GM12878 (cell line): ENCODE data around the gene SPINT1. TPM values are rescaled to one million over a fixed set of nuclear protein-coding genes. Genes with fewer than 3 reads are reported as not detected.

Source experiments
- ATAC-seq: fragments of 200-7000 bp; cut with Tn5 transposase; 3 replicates; pipeline ENCODE4 v1.9.1; 2020; ENCODE audit warnings: mild to moderate bottlenecking, moderate library complexity
- BruUV-seq: library from RNA; stranded (reverse); fragments of 400-500 nt; replicated peaks from 2 replicates; lab custom pipeline; 2021; lab: Mats Ljungman, UMichigan
- CTCF ChIA-PET: fragments of 300-600 bp; sonication (Branson Sonifier 250); formaldehyde crosslinking; extraction: SDS; loops from one replicate; lab custom pipeline; 2021; ENCODE audit warnings: inconsistent platforms; lab: Yijun Ruan, JAX
- POLR2A ChIA-PET: fragments of 350-600 bp; formaldehyde crosslinking; extraction: SDS; loops from one replicate; lab custom pipeline; 2021; ENCODE audit warnings: inconsistent platforms; lab: Charles Lee
- RAD21 ChIA-PET: fragments of 300-600 bp; sonication (Branson Sonifier 250); formaldehyde crosslinking; loops from one replicate; lab custom pipeline; 2023; ENCODE audit warnings: antibody characterized with exemption; ENCODE audit not compliant: unreplicated experiment; lab: Charles Lee
- SMC1A ChIA-PET: fragments of 300-600 bp; sonication (Branson Sonifier 250); formaldehyde crosslinking; loops from one replicate; lab custom pipeline; 2023; ENCODE audit not compliant: unreplicated experiment, uncharacterized antibody; lab: Charles Lee
- DNase-seq: peaks from one replicate; pipeline ENCODE4 v3.0.0-alpha.2; 2011; ENCODE audit warnings: low read depth, low spot score
- FAIRE-seq: peaks from 3 replicates; lab custom pipeline; 2011; peaks lifted over from hg19 to GRCh38; lab: Jason Lieb, UNC
- H2AFZ ChIP-seq: 2 replicates; pipeline ENCODE4 v1.6.0; 2011; ENCODE audit warnings: low read depth, low read length, control low read depth; ENCODE audit not compliant: control insufficient read depth
- H3K27ac ChIP-seq: 2 replicates; pipeline ENCODE4 v1.5.1; 2011; ENCODE audit warnings: control low read depth; ENCODE audit not compliant: control insufficient read depth, insufficient read depth
- H3K27me3 ChIP-seq, 2 experiments: replicated peaks in 1 of 2; 2 replicates each; pipeline versions ENCODE4 v1.6.0 to v1.6.1; 2011; ENCODE audit warnings: low read length in 1 of 2; ENCODE audit not compliant: control insufficient read depth in 2 of 2, insufficient read depth in 2 of 2
- H3K36me3 ChIP-seq, 2 experiments: 2 replicates each; pipeline ENCODE4 v1.5.1; 2011; ENCODE audit warnings: low read length in 1 of 2; ENCODE audit not compliant: control insufficient read depth in 2 of 2, insufficient read depth in 2 of 2
- H3K4me1 ChIP-seq: 2 replicates; pipeline ENCODE4 v1.6.1; 2011; ENCODE audit warnings: mild to moderate bottlenecking, low read length, moderate library complexity, mixed read lengths; ENCODE audit not compliant: control insufficient read depth, insufficient read depth
- H3K4me2 ChIP-seq: 2 replicates; pipeline ENCODE4 v1.6.0; 2011; ENCODE audit warnings: control low read depth; ENCODE audit not compliant: control insufficient read depth, insufficient read depth
- H3K4me3 ChIP-seq: fragments of 200-600 bp; sonication (generic); 2 replicates; pipeline ENCODE4 v1.5.1; 2016
- H3K79me2 ChIP-seq: 2 replicates; pipeline ENCODE4 v1.6.0; 2011; ENCODE audit warnings: low read length; ENCODE audit not compliant: control insufficient read depth, insufficient read depth
- H3K9ac ChIP-seq: 2 replicates; pipeline ENCODE4 v1.8.0; 2011; ENCODE audit warnings: low read length, control low read depth, mixed read lengths; ENCODE audit not compliant: control insufficient read depth, insufficient read depth
- H3K9me3 ChIP-seq: replicated peaks from 3 replicates; pipeline ENCODE4 v1.5.1; 2011; ENCODE audit warnings: mild to moderate bottlenecking, low read length; ENCODE audit not compliant: control insufficient read depth, insufficient read depth
- H4K20me1 ChIP-seq: 2 replicates; pipeline ENCODE4 v1.6.0; 2011; ENCODE audit not compliant: control insufficient read depth, insufficient read depth
- ATF2 ChIP-seq: IDR thresholded peaks from 2 replicates; pipeline ENCODE4 v1.6.1; 2012; ENCODE audit warnings: low read length, inconsistent platforms
- BMI1 ChIP-seq: fragments of 450-650 bp; IDR thresholded peaks from 2 replicates; pipeline ENCODE4 v1.6.1; 2016; ENCODE audit warnings: mild to moderate bottlenecking, moderate library complexity, borderline replicate concordance
- CBX5 ChIP-seq: sonication (generic); IDR thresholded peaks from 2 replicates; pipeline ENCODE4 v1.6.1; 2016; ENCODE audit warnings: low read depth, moderate library complexity, mild to moderate bottlenecking, inconsistent platforms
- CHD2 ChIP-seq: IDR thresholded peaks from 2 replicates; pipeline ENCODE4 v1.6.1; 2011; ENCODE audit warnings: low read depth, low read length, improper control_type of control experiment, borderline replicate concordance
- HDAC2 ChIP-seq: fragments of 200-600 bp; sonication (generic); IDR thresholded peaks from 2 replicates; pipeline ENCODE4 v1.6.1; 2017
- HDAC6 ChIP-seq: fragments of 200-600 bp; sonication (generic); IDR thresholded peaks from one replicate; pipeline ENCODE4 v1.8.0; 2017; ENCODE audit warnings: antibody characterized with exemption; ENCODE audit not compliant: unreplicated experiment
- MTA2 ChIP-seq: fragments of 450-650 bp; IDR thresholded peaks from 2 replicates; pipeline ENCODE4 v1.6.1; 2016; ENCODE audit warnings: low read depth, mild to moderate bottlenecking, moderate library complexity
- ZBTB40 ChIP-seq: fragments of 450-650 bp; IDR thresholded peaks from 2 replicates; pipeline ENCODE4 v1.6.1; 2016; ENCODE audit warnings: mild to moderate bottlenecking, moderate library complexity, borderline replicate concordance
- ZNF217 ChIP-seq: fragments of 450-650 bp; IDR thresholded peaks from 2 replicates; pipeline ENCODE4 v1.6.1; 2017; ENCODE audit warnings: antibody characterized with exemption, mild to moderate bottlenecking
- ZZZ3 ChIP-seq: IDR thresholded peaks from 2 replicates; pipeline ENCODE4 v1.6.1; 2011; ENCODE audit warnings: low read depth; ENCODE audit not compliant: control insufficient read depth, insufficient read length
- WGBS: methylation state at CpG from one replicate; pipeline ENCODE4 v1.1.6; 2016; ENCODE audit warnings: low lambda C conversion rate; ENCODE audit not compliant: insufficient replicate concordance, insufficient coverage; ENCODE audit errors: missing lambda C conversion rate; 5-methylcytosine and 5-hydroxymethylcytosine counted together
- in situ Hi-C: fragments of 300-500 bp; cut with MboI; formaldehyde crosslinking; loops from 9 replicates; pipeline ENCODE4 v1.14.3; 2018; ENCODE audit warnings: mixed read lengths
- intact Hi-C: fragments of 100-400 bp; cut with micrococcal nuclease; formaldehyde crosslinking; loops from one replicate; pipeline ENCODE4 v1.14.2; 2022; ENCODE audit not compliant: unreplicated experiment
- polyA plus RNA-seq, 11 experiments: library from polyadenylated mRNA; depleted of rRNA in 4 of 11; unstranded in 6 of 11; stranded (reverse) in 5 of 11; fragments of >200 nt; fragmentation: Nextera tagmentation in 4 of 11; fragmentation: Illumina TruSeq in 1 of 11; extraction: Ambion mirVana in 4 of 11; extraction: Trizol in 1 of 11; gene quantifications; 1 replicate in 1 of 11; 2 replicates in 10 of 11; pipeline versions ENCODE4 v1.2.1 to v1.2.3, GENCODE V29; 2011 to 2016; ENCODE audit warnings: inconsistent platforms in 2 of 11, missing spikeins in 2 of 11, low read depth in 1 of 11
- total RNA-seq, 4 experiments: library from RNA; depleted of rRNA in 3 of 4; stranded (reverse); fragments of >200 nt in 3 of 4; fragmentation: Illumina TruSeq in 1 of 4; extraction: Trizol in 1 of 4; gene quantifications; 2 replicates each; pipeline versions ENCODE4 v1.2.1 to v1.2.3, GENCODE V29; 2013 to 2021

Gene SPINT1
- total and polyA plus RNA-seq, 10 of the 15 experiments (the other 5 are each of a cell fraction or from before 2014, with no cell fraction given), result 3.5 to 28.6 (median 10.2) TPM

GRCh38 chr15:40853241-40853890 is 9.5 kb downstream of the SPINT1 start:
- CTCF ChIA-PET, result interaction anchor here (0.7 to 5.4 kb wide), 3 partner anchors 38 to 68 kb away, joined by 3 to 32 read pairs (median 4); no protein-coding TSS in a partner anchor
- no peak for DNase-seq
- Histone ChIP-seq H3K27me3 (no peaks in the 10 kb centered on the region), H3K4me1 (no peaks in the 10 kb centered on the region; the same call in 1 of the 2 replicates)
- TF ChIP-seq HDAC6, result no peak
- TF ChIP-seq ATF2, result no peak
- no peak for TF ChIP-seq BMI1
- no peak for TF ChIP-seq MTA2
- TF ChIP-seq, all 136 proteins: peak for 0
- ChIA-PET SMC1A (interaction anchor here (0.6 to 2.5 kb wide), 3 partner anchors 37 to 175 kb away, joined by 3 to 8 read pairs (median 4); partner anchors contain the start of gene VPS18), RAD21 (interaction anchor here (0.9 kb wide), 1 partner anchor 41 kb away, joined by 3 read pairs; the partner anchor contains the start of gene VPS18), POLR2A (no interaction called here)
- Histone ChIP-seq H2AFZ (no peak overlapping the region), H3K9ac (no peak overlapping the region), H3K9me3 (no peaks in the 10 kb centered on the region), H3K79me2 (no peaks in the 10 kb centered on the region), H3K36me3 (peaks cover 0 to 2% of the 10 kb centered on the region in 2 experiments; a peak in 2 of 4 replicates), H3K27ac (no peak overlapping the region), H3K4me2 (no peak overlapping the region), H3K4me3 (no peak overlapping the region), H4K20me1 (no peaks in the 10 kb centered on the region)
- WGBS, result 65% methylated on average over 16 of the region's 16 CpGs
- no peak for ATAC-seq
- no peak for FAIRE-seq
- BruUV-seq, result no TSS peak
- in situ Hi-C loops (no loop called here), intact Hi-C loops (no loop called here)

GRCh38 chr15:40854161-40854560 is 10.3 kb downstream of the SPINT1 start:
- H3K4me2 ChIP-seq, result no peak overlapping the region
- DNase-seq (no peak), FAIRE-seq (no peak), ATAC-seq (no peak)
- SMC1A ChIA-PET, result no interaction called here
- H3K27ac ChIP-seq, result no peak overlapping the region
- intact Hi-C loops, result no loop called here
- H2AFZ ChIP-seq, result no peak overlapping the region
- no TSS peak for BruUV-seq
- H3K9me3 ChIP-seq, result no peaks in the 10 kb centered on the region
- peaks cover under 1% of the 10 kb centered on the region for H3K4me1 ChIP-seq
- H3K27me3 ChIP-seq, result no peaks in the 10 kb centered on the region
- RAD21 ChIA-PET, result interaction anchor here (1.5 kb wide), 1 partner anchor 40 kb away, joined by 7 read pairs; the partner anchor contains the start of gene VPS18
- no peaks in the 10 kb centered on the region for H4K20me1 ChIP-seq
- in situ Hi-C loops, result no loop called here
- WGBS, result 70% methylated on average over 10 of the region's 10 CpGs
- CTCF ChIA-PET, result no interaction called here
- H3K9ac ChIP-seq, result no peak overlapping the region
- no peaks in the 10 kb centered on the region for H3K79me2 ChIP-seq
- no peak overlapping the region for H3K4me3 ChIP-seq
- POLR2A ChIA-PET, result no interaction called here
- peaks cover 0 to 2% of the 10 kb centered on the region in 2 experiments; a peak in 2 of 4 replicates for H3K36me3 ChIP-seq
- TF ChIP-seq HDAC2 (no peak), ZZZ3 (no peak), ZNF217 (no peak), ZBTB40 (no peak), CHD2 (no peak), CBX5 (no peak)
